ENCODE results near the gene FANCC.

FANCC gene

GRCh38 chr9:95095641-95096355 lies 221.7 kb downstream of the FANCC start:
- no peak for DNase-seq

GRCh38 chr9:95094002-95094401 lies 223.5 kb downstream of the FANCC start:
- DNase-seq, result peak; percentile 5

- peak; percentile 9 for DNase-seq
Observed at GRCh38 chr9:95093586-95093985, 223.9 kb downstream of the FANCC start.

- DNase-seq, result peak; percentile 7
Observed at GRCh38 chr9:95092262-95093072, 225.0 kb downstream of the FANCC start.

GRCh38 chr9:95091601-95092261 lies 225.8 kb downstream of the FANCC start:
- DNase-seq, result peak; percentile 6

GRCh38 chr9:95090871-95091577 lies 226.5 kb downstream of the FANCC start:
- no peak for DNase-seq

- peak; percentile 4 for DNase-seq
Observed at GRCh38 chr9:95090023-95090791, 227.3 kb downstream of the FANCC start.

- DNase-seq, result peak; percentile 10
Observed at GRCh38 chr9:95089257-95090022, 228.1 kb downstream of the FANCC start.

GRCh38 chr9:95088421-95089161 lies 228.9 kb downstream of the FANCC start:
- DNase-seq, result peak; percentile 12

GRCh38 chr9:95087659-95088242 lies 229.8 kb downstream of the FANCC start:
- no peak for DNase-seq

- DNase-seq, result no peak
Observed at GRCh38 chr9:95086564-95086955, 230.9 kb downstream of the FANCC start.

GRCh38 chr9:95085861-95086563 lies 231.5 kb downstream of the FANCC start:
- DNase-seq, result no peak

- DNase-seq, result no peak
Observed at GRCh38 chr9:95085036-95085770, 232.3 kb downstream of the FANCC start.

- DNase-seq, result no peak
Observed at GRCh38 chr9:95084254-95084934, 233.1 kb downstream of the FANCC start.

GRCh38 chr9:95083086-95083768 lies 234.3 kb downstream of the FANCC start:
- no peak for DNase-seq

- no peak for DNase-seq
Observed at GRCh38 chr9:95082401-95083084, 235.0 kb downstream of the FANCC start.

GRCh38 chr9:95081998-95082397 lies 235.5 kb downstream of the FANCC start:
- no peak for DNase-seq

Measured in 8988T (cell line).